T47D (cell line): ENCODE measurements around the gene WDR62.

Experiments
- DNase-seq, 2 experiments: peaks; one replicate each; pipeline versions ENCODE4 v3.0.0 to v3.0.0-alpha.2; 2011 to 2012; ENCODE audit warnings: low read depth in 1 of 2, low spot score in 1 of 2
- JUND ChIP-seq: IDR thresholded peaks from 2 replicates; pipeline ENCODE4 v1.6.1; 2012; ENCODE audit warnings: low read depth
- in situ Hi-C: cut with HindIII; loops from 2 replicates; pipeline ENCODE4 v1.10.0; 2016; ENCODE audit warnings: low sequenced_read_pairs, low pct_unique_long_range_greater_than_20kb

The WDR62 gene

DNA sequence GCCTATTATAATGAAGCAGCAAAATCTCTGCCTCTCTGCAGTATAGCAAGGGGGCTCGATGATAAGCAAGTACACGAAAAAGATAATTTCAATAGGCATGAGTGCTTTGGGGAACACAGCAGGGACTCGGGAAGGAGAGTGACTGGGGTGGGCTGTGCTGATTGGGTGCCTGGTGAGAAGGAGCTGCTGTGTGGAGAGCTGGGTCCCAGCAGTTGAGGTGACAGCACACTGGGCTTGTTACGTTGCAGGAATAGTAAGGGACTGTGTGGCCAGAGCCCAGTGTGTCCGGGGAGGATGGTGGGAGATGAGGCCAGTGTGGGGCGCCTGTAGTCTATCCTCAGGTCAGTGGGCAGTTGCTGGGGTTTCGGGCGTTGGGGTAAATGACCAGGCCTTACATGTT, 17.4 kb downstream of the WDR62 start:
- in situ Hi-C loops = no loop called here
- no peak for DNase-seq

DNA sequence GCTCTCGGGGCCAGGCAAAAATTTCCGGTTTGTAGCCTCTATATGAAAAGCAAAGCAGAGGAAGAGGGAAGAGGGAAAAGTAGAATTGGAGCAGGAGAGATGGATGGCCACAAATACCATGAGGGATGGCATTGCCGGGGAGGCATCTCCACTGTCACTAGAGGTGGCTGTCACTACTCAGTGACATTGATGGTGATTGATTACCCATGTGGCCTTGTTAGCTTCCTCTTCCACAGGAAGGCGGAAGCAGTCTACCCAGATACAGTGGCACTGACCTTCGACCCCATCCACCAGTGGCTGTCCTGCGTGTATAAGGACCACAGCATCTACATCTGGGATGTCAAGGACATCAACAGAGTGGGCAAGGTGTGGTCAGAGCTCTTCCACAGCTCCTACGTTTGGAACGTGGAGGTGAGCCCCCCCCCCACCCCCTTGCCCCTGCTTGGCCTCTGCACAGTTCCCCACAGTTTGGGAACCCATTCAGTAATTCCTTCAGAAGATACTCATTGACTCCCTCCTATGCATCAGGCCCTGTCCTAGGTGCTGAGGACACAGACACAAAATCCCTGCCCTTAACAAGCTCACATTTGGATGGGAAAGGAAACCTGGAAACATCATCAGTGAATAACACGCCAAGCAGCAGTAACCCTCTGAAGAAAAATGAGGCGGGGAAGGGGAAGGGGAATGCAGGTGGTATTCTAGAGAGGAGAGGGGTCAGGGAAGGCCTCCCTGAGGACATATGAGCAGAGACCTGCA, 18.6 kb downstream of the WDR62 start:
- DNase-seq = no peak
- in situ Hi-C loops = no loop called here
- TF ChIP-seq JUND = no peak

More for the DNA sequence above, 17.4 kb downstream of the WDR62 start:
- no peak for TF ChIP-seq JUND

DNA sequence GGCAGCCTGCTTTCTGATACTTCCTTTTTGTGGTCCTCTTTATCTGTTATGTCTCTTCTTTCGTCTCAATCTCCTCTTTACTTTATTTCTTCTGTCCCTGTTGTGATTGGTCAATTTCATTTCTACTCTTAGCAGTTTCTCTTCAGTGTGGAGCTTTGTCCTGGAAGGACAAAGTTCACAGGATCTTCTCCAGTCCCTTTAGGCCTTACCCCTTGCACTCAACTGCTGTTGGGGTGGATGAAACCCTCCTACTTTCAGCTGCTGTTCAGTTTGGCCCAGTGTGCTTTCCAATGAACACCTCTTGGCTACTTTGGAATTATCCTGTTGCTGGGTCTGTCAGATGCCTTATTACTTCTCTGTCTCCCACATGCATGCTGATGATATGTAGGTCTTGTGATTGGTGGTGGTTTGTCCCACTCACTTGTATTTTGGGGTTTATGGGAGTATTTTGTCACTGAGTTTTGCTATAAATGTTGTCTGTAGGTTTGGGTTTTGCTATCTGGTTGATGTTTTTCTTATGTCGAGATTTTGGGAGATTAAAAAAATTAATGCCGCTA, 24.8 kb downstream of the WDR62 start:
- no peak for TF ChIP-seq JUND
- no peak for DNase-seq
- in situ Hi-C loops = no loop called here

DNA sequence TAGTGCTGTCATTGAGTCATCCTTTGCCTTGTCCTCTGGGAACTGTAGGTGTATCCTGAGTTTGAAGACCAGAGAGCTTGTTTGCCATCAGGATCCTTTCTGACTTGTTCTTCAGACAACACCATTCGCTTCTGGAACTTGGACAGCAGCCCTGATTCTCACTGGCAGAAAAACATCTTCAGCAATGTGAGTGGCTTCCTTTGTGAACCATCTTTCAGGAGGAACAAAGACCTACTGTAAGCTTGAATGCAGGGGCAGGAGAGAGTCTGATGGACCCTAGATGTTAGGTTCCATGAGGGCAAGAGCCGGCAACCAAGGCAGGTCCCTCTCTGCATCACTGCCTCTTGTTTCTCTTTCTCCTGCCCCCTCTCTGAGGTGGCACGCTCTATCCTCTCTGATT, 26.7 kb downstream of the WDR62 start:
- in situ Hi-C loops = no loop called here
- no peak for TF ChIP-seq JUND
- DNase-seq = no peak

DNA sequence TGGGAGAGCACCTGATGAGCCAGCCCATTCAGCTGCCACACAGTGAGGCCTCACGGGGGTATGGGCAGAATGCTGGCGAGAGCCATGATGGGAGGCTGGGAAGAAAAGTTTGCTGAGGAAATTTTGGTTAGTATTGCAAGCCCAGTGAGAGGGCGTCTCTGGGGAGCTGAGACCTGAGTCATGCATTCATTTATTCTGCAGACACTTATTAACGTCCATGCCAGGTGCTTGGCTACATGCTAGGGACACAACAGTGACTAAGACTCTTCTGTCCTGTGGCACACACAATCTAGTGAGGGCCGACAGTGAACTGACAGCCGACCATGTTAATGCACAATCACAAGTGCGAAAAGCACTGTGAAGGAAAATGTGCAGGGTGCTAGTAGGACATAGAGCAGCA, 27.2 kb downstream of the WDR62 start:
- in situ Hi-C loops = no loop called here
- no peak for TF ChIP-seq JUND
- DNase-seq = no peak

DNA sequence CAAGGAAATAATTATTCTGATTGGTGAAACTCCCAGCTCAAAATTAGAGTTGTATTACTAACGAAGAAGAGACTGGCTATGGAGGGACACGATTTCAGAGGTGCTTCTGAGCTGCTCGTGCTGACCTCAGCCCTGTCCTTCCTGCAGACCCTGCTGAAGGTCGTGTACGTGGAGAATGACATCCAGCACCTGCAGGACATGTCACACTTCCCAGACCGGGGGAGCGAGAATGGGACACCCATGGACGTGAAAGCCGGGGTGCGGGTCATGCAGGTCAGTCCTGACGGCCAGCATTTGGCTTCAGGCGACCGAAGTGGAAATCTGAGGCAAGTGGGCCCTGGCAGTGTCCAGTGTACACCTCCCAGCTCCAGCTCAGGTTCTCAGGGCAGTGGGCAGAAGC, 28.2 kb downstream of the WDR62 start:
- DNase-seq = no peak
- in situ Hi-C loops = no loop called here
- no peak for TF ChIP-seq JUND

DNA sequence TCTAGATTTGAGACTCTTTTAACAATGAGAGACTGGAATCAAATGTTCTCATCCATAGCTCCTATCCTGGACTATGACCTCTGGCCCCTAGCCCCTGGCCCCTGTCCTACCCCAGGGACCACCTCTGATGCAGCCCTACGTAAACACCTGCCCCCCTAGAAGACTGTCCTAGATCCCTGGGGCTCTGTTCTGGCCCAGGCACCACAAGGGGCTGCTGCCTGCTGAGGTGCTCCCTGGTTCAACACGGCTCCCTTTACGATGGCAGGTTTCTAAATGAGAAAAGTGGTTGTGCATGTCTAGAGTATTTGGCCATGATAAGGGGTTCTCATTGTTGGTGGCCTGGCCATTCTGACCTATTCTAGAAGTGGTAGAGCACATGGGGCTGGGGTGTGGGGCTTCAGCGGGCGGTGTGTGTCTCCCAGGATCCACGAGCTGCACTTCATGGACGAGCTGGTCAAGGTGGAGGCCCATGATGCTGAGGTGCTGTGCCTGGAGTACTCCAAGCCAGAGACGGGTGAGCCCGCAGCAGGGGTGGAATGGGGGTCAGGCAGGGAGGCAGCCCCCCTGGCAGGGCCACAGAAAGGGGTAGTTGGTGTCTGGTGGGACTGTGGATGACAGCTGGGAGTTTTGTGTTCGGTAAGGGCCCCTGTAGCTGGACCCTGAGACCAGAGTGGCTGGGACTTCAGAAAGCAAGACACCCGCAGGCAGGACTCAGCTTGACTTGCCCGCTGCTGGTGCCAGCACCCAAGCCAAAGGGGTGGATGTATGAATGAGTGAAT, 29.7 kb downstream of the WDR62 start:
- in situ Hi-C loops = no loop called here

DNA sequence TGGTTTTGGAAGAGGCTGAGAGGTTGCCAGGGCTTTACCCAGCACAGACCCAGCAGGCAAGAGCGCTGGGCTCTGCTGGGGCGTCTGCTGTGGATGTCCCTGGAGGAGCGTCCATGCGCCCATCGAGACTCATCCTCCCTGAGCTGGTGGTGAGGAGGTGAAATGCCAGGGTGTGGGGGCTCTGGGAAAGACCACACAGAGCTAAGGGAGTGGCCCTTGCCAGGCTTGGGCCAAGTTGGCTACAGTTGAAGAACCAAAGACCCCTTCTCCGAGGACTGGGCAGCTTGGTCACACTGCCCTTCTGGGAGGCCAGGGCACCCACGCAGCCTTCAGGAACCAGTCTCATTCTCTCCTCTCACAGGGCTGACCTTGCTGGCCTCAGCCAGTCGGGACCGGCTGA, 31.6 kb downstream of the WDR62 start:
- TF ChIP-seq JUND = no peak
- in situ Hi-C loops = no loop called here
- no peak for DNase-seq

More for the DNA sequence above, 29.7 kb downstream of the WDR62 start:
- DNase-seq = no peak
- TF ChIP-seq JUND = no peak

DNA sequence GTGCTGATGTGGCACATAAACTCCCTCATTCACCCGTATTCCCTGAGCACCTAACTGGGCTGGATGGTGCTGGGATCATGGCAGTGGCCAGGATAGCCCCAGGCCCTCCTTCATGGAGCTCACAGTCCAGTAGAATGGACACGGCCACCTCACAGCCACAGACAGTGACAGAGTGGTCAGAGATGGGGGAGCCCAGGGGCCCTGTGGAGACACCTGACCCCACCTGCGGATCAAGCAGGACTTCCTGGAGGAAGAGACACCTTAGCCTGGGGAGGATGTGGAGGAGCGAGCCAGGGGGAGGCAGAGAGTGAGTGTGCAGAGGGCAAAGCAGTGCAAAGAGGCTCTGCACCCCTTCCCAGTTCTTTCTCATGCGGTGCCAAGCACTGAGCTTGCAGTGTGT, 35.1 kb downstream of the WDR62 start:
- no peak for DNase-seq
- in situ Hi-C loops = no loop called here
- TF ChIP-seq JUND = no peak

DNA sequence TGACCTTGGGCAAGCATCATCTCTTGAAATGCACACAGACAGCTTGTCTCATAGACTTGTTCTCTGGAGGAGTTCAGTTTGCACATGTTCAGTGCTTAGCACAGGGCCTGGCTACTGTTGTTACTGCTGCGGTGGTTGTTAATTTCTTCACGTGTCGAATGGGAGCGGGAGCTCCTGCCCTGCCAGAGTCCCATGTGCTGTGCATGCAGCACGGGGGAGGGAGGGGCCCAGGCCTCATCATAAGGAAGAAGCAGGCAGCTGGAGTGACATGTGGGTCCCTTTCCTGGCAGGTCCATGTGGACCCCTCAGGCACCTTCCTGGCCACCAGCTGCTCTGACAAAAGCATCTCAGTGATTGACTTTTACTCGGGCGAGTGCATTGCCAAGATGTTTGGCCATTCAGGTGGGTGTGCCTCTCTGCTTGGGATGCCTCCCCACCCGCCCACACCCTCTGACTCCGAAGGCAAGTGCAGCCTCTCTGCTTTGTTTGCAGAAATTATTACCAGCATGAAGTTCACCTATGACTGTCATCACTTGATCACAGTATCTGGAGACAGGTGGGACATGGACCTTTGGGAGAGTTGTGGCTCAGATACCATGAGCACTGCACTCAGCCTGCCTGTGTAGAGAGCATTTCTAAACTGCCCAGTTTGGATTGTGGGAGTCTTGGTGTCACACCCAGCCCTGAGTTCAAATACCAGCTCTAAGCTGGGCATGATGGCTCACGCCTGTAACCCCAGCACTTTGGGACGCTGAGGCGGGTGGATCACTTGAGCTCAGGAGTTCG, 36.4 kb downstream of the WDR62 start:
- no peak for TF ChIP-seq JUND
- DNase-seq = no peak
- in situ Hi-C loops = no loop called here

DNA sequence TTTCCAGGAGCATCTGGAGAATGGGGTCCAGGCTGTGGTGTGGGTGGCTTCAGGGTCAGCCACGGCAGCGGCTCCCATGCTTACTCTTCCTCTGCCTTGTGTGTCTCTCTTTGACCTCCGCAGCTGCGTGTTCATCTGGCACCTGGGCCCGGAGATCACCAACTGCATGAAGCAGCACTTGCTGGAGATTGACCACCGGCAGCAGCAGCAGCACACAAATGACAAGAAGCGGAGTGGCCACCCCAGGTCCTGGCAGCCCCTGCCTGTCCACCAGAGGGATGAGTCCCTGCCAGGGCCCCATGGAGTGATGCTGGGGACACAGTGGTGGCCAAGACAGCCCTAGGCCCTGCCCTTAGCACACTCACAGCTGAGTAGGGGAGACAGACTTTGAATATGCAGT, 37.9 kb downstream of the WDR62 start:
- in situ Hi-C loops = no loop called here
- no peak for TF ChIP-seq JUND
- no peak for DNase-seq

DNA sequence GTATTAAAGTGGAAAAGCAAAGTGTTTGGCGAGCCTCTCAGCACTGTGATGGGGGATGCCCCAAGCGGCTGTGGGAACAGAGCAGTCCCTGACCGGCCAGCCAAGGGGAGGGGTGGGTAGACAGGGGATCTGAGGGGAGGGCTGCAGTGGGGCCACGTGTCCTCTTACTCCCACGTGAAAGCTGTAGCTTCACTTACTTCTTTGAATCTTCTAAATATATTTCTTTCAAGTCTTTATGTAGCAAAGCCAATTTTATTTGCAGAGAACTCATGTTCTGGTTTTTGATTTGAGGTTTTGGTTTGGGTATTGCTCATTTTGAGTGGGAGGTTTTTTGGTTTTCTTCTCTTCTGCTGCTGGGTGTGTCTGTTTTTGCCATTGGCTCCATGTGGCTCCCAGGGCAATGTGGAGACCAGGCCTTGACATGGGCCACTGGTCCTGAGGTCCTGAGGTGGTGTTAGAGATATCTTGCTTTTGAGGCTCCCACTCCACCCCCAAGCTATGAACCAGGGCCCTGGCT, 38.5 kb downstream of the WDR62 start:
- in situ Hi-C loops = no loop called here
- DNase-seq = no peak
- TF ChIP-seq JUND = no peak
